ENCODE results near the gene CHST8.

GRCh38 chr19:33582914-33583313 lies 38.8 kb upstream of the CHST8 start:
- TF ChIP-seq POLR2AphosphoS5 (IDR thresholded peaks at IDR 0.05; ENCODE audit: borderline replicate concordance, low read depth, low read length) = no peak
- no peak for TF ChIP-seq EZH2 (IDR thresholded peaks at IDR 0.05)
- no peak for TF ChIP-seq FOXP2 (optimal IDR thresholded peaks at IDR 0.05; ENCODE audit: control extremely low read depth, extremely low read length, insufficient read depth)
